HL-60 (cell line): Measurements from ENCODE around the gene S100B.
A peak's percentile ranks its signal among the peaks of the same experiment; 100 is the strongest.

Source experiments
- DNase-seq, 2 experiments: peaks; one replicate each; pipeline ENCODE4 v3.0.0-alpha.2; 2010 to 2020; ENCODE audit warnings: low read depth in 1 of 2, low spot score in 1 of 2
- H3K27ac ChIP-seq: fragments of 250-450 bp; sonication (Bioruptor Pico); replicated peaks from 2 replicates; pipeline ENCODE4 v1.5.1; 2020; ENCODE audit warnings: mild to moderate bottlenecking, moderate library complexity
- H3K27me3 ChIP-seq: fragments of 250-450 bp; sonication (Bioruptor Pico); 2 replicates; pipeline ENCODE4 v1.5.1; 2021; ENCODE audit warnings: mild to moderate bottlenecking, moderate library complexity; ENCODE audit not compliant: insufficient read depth, poor library complexity, severe bottlenecking
- H3K4me3 ChIP-seq: replicated peaks from 2 replicates; pipeline ENCODE4 v1.5.1; 2011; ENCODE audit warnings: mild to moderate bottlenecking, control low read depth, low read length; ENCODE audit not compliant: insufficient read depth
- GABPA ChIP-seq: IDR thresholded peaks from 2 replicates; pipeline ENCODE4 v1.6.1; 2012; ENCODE audit warnings: low read depth
- POLR2AphosphoS5 ChIP-seq: IDR thresholded peaks from 2 replicates; pipeline ENCODE4 v1.6.1; 2012; ENCODE audit warnings: low read depth
- REST ChIP-seq: IDR thresholded peaks from 2 replicates; pipeline ENCODE4 v1.6.1; 2012; ENCODE audit warnings: low read depth; ENCODE audit not compliant: insufficient replicate concordance
- SPI1 ChIP-seq: IDR thresholded peaks from 2 replicates; pipeline ENCODE4 v1.6.1; 2012; ENCODE audit warnings: low read depth, mild to moderate bottlenecking, borderline replicate concordance
- TF ChIP-seq, protein P1 (sequence below): IDR thresholded peaks from one replicate; pipeline ENCODE4 v1.5.1; 2011; ENCODE audit warnings: low read length, control low read depth, inconsistent platforms; ENCODE audit not compliant: insufficient read depth

S100B gene

DNA sequence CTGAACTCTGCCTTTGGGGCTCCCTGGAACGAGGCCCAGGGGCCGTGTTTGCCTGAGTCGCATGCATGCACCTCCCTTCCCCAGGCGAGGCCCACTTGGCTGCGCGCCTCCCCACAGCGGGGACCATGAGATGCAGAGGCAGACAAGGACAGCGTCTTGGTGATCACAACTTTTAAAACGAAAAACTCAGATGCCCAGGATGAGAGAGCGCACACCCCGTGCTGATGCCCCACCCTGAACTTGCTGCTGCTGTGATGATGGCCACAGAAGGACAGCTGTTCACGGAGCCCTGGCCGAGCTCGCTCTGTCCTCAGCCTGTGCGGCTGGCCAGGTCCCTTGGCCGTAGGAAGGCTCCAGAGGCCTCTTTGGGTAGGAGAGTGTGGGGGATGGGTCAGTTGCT, 19.2 kb upstream of the S100B start:
- Histone ChIP-seq H3K4me3 (no peak overlapping the region), H3K27ac (no peak overlapping the region), H3K27me3 (no peaks in the 10 kb centered on the region)
- no peak for TF ChIP-seq REST
- no peak for TF ChIP-seq SPI1
- TF ChIP-seq, protein P1, sequence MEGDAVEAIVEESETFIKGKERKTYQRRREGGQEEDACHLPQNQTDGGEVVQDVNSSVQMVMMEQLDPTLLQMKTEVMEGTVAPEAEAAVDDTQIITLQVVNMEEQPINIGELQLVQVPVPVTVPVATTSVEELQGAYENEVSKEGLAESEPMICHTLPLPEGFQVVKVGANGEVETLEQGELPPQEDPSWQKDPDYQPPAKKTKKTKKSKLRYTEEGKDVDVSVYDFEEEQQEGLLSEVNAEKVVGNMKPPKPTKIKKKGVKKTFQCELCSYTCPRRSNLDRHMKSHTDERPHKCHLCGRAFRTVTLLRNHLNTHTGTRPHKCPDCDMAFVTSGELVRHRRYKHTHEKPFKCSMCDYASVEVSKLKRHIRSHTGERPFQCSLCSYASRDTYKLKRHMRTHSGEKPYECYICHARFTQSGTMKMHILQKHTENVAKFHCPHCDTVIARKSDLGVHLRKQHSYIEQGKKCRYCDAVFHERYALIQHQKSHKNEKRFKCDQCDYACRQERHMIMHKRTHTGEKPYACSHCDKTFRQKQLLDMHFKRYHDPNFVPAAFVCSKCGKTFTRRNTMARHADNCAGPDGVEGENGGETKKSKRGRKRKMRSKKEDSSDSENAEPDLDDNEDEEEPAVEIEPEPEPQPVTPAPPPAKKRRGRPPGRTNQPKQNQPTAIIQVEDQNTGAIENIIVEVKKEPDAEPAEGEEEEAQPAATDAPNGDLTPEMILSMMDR: no peak
- no peak for TF ChIP-seq POLR2AphosphoS5
- DNase-seq: no peak

DNA sequence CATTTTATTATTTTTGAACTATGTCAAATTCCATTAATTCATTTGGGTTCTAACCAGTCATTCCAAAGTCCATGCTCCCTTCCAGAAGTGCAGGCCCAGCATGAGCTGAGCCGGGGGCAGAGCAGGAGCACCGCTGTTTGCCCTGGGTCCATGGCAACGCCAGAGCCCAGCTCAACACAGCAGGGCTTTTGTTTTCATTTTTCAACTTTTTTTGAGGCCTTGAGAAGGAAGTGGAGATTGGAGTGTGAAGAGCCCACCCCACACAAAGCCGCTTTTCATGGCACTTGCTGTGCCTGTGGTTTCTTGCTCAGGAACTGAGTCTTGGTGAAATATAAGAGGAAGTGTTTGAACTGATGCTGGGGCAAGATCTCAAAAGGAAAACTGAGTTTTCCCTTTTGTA, 17.3 kb upstream of the S100B start:
- Histone ChIP-seq H3K4me3 (no peak overlapping the region), H3K27me3 (no peaks in the 10 kb centered on the region), H3K27ac (peak overlapping the region; percentile 87)
- TF ChIP-seq SPI1 (peak; percentile 96), REST (no peak)
- DNase-seq: peak in 1 of 2 experiments; percentile 89

- peak in 1 of 2 experiments; percentile 29 for DNase-seq
- Histone ChIP-seq H3K27me3 (no peaks in the 10 kb centered on the region), H3K4me3 (no peak overlapping the region), H3K27ac (peak overlapping the region; percentile 87)
- TF ChIP-seq, protein P1: no peak
Measured at GRCh38 chr21:46621457-46622182, 16.7 kb upstream of the S100B start.

DNA sequence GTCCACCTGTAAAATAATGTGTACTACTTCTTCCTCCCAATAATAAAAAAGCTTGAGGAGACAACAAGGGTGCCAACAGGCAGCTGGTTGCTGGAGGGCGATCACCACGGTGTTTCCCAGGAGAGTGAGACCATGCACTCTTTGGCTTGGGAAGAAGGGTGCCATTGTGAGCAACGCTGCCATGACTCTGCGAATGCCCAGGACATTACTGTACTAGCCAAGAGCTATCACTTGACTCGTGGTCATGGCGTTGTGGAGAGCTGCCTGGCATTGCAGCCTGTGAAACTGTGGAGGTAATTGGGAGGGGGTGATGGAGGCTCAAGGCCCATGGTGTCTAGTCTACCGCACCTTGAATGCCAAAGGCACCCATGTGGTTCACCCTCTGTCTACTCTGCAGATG, 16.0 kb upstream of the S100B start:
- no peak for DNase-seq
- Histone ChIP-seq H3K27ac (peak overlapping the region; percentile 87; the same call in 1 of the 2 replicates), H3K4me3 (no peak overlapping the region), H3K27me3 (no peaks in the 10 kb centered on the region)
- TF ChIP-seq REST (no peak), POLR2AphosphoS5 (no peak), SPI1 (no peak), GABPA (no peak)
- TF ChIP-seq, protein P1: no peak
